ENCODE data around the gene EXOC8. TPM values are rescaled to one million over a fixed set of nuclear protein-coding genes. Genes with fewer than 3 reads are reported as not detected.

EXOC8 gene
- total and polyA plus RNA-seq, 2 donors from 2014 or later, result 4.3 to 17.7 TPM

DNA sequence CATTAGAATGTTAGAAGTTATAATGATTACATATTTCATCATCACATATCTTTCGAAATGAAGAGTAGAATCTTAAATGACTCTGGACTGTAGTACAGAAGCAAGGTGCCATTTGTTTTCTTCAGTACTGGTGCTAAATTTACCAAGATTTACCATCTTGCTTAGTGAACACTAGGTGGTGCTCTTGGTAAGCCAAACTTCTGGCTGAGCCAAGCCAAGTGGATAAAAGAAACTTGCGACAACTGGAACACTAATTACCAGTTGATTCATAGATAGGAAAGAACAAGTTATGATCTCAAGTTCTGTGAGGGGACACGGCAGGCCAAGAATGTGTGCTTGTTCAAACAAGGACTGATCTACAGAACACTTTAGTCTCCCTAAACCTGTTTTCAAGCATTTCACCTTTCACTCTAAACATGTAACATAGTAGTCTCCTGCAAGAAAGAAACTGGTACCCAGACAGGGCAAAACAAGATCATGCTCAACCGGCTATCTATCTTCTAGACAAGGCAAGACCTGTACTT, 20.2 kb upstream of the EXOC8 start:
- no peak overlapping the region for H3K4me3 ChIP-seq (ENCODE audit: low read length in 3 of 3)
- H3K9ac ChIP-seq (ENCODE audit: low read length in 3 of 3), result no peak overlapping the region
- DNase-seq (peak in 3 of 5 donors; percentile 30 to 82 (median 64)), FAIRE-seq (peak; percentile 98)
- H3K4me1 ChIP-seq (ENCODE audit: control insufficient read depth in 2 of 3, insufficient read depth in 2 of 3, low read depth in 1 of 3, low read length in 3 of 3), result peaks cover 0 to 2% (median 0%) of the 10 kb centered on the region in 3 donors
- no peaks in the 10 kb centered on the region for H3K36me3 ChIP-seq (ENCODE audit: control insufficient read depth in 2 of 3, insufficient read depth in 3 of 3, low read length in 3 of 3)
- TF ChIP-seq, protein P1, sequence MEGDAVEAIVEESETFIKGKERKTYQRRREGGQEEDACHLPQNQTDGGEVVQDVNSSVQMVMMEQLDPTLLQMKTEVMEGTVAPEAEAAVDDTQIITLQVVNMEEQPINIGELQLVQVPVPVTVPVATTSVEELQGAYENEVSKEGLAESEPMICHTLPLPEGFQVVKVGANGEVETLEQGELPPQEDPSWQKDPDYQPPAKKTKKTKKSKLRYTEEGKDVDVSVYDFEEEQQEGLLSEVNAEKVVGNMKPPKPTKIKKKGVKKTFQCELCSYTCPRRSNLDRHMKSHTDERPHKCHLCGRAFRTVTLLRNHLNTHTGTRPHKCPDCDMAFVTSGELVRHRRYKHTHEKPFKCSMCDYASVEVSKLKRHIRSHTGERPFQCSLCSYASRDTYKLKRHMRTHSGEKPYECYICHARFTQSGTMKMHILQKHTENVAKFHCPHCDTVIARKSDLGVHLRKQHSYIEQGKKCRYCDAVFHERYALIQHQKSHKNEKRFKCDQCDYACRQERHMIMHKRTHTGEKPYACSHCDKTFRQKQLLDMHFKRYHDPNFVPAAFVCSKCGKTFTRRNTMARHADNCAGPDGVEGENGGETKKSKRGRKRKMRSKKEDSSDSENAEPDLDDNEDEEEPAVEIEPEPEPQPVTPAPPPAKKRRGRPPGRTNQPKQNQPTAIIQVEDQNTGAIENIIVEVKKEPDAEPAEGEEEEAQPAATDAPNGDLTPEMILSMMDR (IDR thresholded peaks at IDR 0.05; ENCODE audit: borderline replicate concordance, extremely low read depth, insufficient read depth), result peak; percentile 91
- no peaks in the 10 kb centered on the region for H3K27me3 ChIP-seq (ENCODE audit: control insufficient read depth, insufficient read depth, low read length)
- intact Hi-C loops (cut with DNase I), result loop anchor here (5.0 kb wide), 1 partner anchor 234 kb away; no protein-coding TSS in a partner anchor
- no peaks in the 10 kb centered on the region for H3K9me3 ChIP-seq (ENCODE audit: control insufficient read depth in 2 of 3, insufficient read depth in 1 of 3, low read length in 3 of 3)
- H3K27ac ChIP-seq (ENCODE audit: low read depth in 2 of 2, low read length in 2 of 2), result no peak overlapping the region

DNA sequence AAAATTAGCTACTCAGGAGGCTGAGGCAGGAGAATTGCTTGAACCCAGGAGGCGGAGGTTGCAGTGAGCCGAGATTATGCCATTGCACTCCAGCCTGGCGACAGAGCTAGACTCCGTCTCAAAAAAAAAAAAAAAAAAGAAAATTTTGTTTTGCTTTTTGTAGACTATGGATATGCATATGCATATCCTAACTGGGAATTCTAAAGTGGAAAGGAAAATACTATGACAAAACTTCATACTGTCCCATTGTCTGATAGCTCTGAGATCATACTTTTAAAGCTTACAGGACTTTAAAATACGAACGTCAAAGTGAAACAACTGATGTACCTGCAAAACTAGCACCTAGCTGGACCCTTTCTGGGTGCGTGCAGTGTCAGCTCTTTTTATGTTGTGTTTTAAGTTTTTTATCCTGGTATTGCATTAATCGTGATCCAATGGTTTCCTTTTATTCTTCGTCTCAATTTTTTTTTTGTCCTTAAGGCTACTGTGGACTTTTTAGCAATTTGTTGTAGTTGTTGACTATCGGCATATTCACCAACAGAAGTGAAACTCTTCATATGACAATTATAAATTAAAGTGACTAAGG, 19.6 kb upstream of the EXOC8 start:
- intact Hi-C loops (cut with DNase I), result loop anchor here (5.0 kb wide), 1 partner anchor 235 kb away; no protein-coding TSS in a partner anchor
- no peak for DNase-seq
- TF ChIP-seq, protein P1 (IDR thresholded peaks at IDR 0.05; ENCODE audit: borderline replicate concordance, extremely low read depth, insufficient read depth), result no peak

DNA sequence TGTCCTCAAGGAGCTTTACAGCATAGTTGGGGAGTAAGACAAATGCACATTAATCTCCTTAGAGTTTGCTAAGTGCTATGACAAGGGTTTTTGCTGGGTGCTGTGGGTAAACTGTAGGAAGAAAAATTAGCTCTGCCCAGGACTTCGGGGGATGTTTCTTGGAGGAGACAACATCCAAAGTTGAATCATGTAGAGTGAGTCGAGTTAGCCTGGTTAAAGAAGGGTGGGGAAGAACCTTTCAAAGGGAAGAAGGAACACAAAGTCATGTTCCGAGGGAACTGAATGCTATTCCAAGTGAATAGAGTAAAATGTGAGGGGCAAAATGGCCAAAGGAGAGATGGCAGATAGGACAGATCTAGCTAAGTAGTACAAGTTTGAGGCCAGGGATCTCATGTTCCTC, 17.5 kb upstream of the EXOC8 start:
- FAIRE-seq, result no peak
- H3K9ac ChIP-seq (ENCODE audit: low read length in 3 of 3), result no peak overlapping the region

More for the DNA sequence above, 19.6 kb upstream of the EXOC8 start:
- Histone ChIP-seq H3K9me3 (ENCODE audit: control insufficient read depth in 2 of 3, insufficient read depth in 1 of 3, low read length in 3 of 3) (no peaks in the 10 kb centered on the region), H3K27me3 (ENCODE audit: control insufficient read depth, insufficient read depth, low read length) (no peaks in the 10 kb centered on the region), H3K27ac (ENCODE audit: low read depth in 2 of 2, low read length in 2 of 2) (no peak overlapping the region), H3K36me3 (ENCODE audit: control insufficient read depth in 2 of 3, insufficient read depth in 3 of 3, low read length in 3 of 3) (no peaks in the 10 kb centered on the region), H3K9ac (ENCODE audit: low read length in 3 of 3) (peak overlapping the region in 1 of 3 donors; percentile 47), H3K4me3 (ENCODE audit: low read length in 3 of 3) (no peak overlapping the region), H3K4me1 (ENCODE audit: control insufficient read depth in 2 of 3, insufficient read depth in 2 of 3, low read depth in 1 of 3, low read length in 3 of 3) (peaks cover 0 to 2% (median 0%) of the 10 kb centered on the region in 3 donors)
- no peak for FAIRE-seq

More for the DNA sequence above, 17.5 kb upstream of the EXOC8 start:
- Histone ChIP-seq H3K4me1 (ENCODE audit: control insufficient read depth in 2 of 3, insufficient read depth in 2 of 3, low read depth in 1 of 3, low read length in 3 of 3) (peaks cover 0 to 2% (median 0%) of the 10 kb centered on the region in 3 donors), H3K27ac (ENCODE audit: low read depth in 2 of 2, low read length in 2 of 2) (no peak overlapping the region), H3K36me3 (ENCODE audit: control insufficient read depth in 2 of 3, insufficient read depth in 3 of 3, low read length in 3 of 3) (peaks cover 0 to 2% (median 0%) of the 10 kb centered on the region in 3 donors), H3K4me3 (ENCODE audit: low read length in 3 of 3) (no peak overlapping the region), H3K9me3 (ENCODE audit: control insufficient read depth in 2 of 3, insufficient read depth in 1 of 3, low read length in 3 of 3) (no peaks in the 10 kb centered on the region), H3K27me3 (ENCODE audit: control insufficient read depth, insufficient read depth, low read length) (no peaks in the 10 kb centered on the region)
- intact Hi-C loops (cut with DNase I), result loop anchor here (5.0 kb wide), 1 partner anchor 237 kb away; no protein-coding TSS in a partner anchor
- TF ChIP-seq, protein P1 (IDR thresholded peaks at IDR 0.05; ENCODE audit: borderline replicate concordance, extremely low read depth, insufficient read depth), result no peak
- no peak for DNase-seq

All from kidney (tissue), 14 donors.